ENCODE results near the gene SLC27A5. TPM values are rescaled to one million over a fixed set of nuclear protein-coding genes. Genes with fewer than 3 reads are reported as not detected.

SLC27A5 gene
- total and polyA plus RNA-seq, 9 of the 15 experiments (the other 6 are each of a cell fraction or from before 2014, with no cell fraction given): 42.2 to 318 (median 64.7) TPM

GRCh38 chr19:58500242-58500641, 11.6 kb downstream of the SLC27A5 start:
- Histone ChIP-seq H3K4me2 (ENCODE audit: insufficient read depth, low read length) (peak overlapping the region; percentile 98), H3K27ac (ENCODE audit: extremely low read depth, low read depth, low read length) (no peak overlapping the region; the same call in 1 of the 3 replicates)

GRCh38 chr19:58499021-58499927, 12.5 kb downstream of the SLC27A5 start:
- Histone ChIP-seq H2AFZ (ENCODE audit: low read depth, low read length) (peak overlapping the region; percentile 96), H3K27ac (ENCODE audit: extremely low read depth, low read depth, low read length) (peak overlapping the region; percentile 84), H3K36me3 (ENCODE audit: control insufficient read depth, insufficient read depth, low read length) (peaks cover 4% of the 10 kb centered on the region; the same call in 1 of the 3 replicates), H3K4me1 (replicated peaks in 1 of 2; ENCODE audit: control insufficient read depth in 2 of 2, insufficient read depth in 2 of 2, low read length in 2 of 2) (peaks cover 22 to 32% of the 10 kb centered on the region in 2 experiments; a peak in 4 of 5 replicates), H3K4me3 (peak overlapping the region; percentile 67), H3K4me2 (ENCODE audit: insufficient read depth, low read length) (peak overlapping the region; percentile 98), H3K27me3 (ENCODE audit: control insufficient read depth in 2 of 2, insufficient read depth in 2 of 2, low read length in 2 of 2) (no peaks in the 10 kb centered on the region), H3K9ac (ENCODE audit: insufficient read depth in 1 of 2, low read depth in 2 of 2, low read length in 2 of 2) (peak overlapping the region; percentile 88 to 99), H3K9me3 (replicated peaks; ENCODE audit: control insufficient read depth, insufficient read depth, low read depth, low read length) (no peaks in the 10 kb centered on the region), H4K20me1 (replicated peaks; ENCODE audit: control insufficient read depth, insufficient read depth, low read length) (no peaks in the 10 kb centered on the region), H3K79me2 (ENCODE audit: control insufficient read depth, insufficient read depth, low read length) (peaks cover 45% of the 10 kb centered on the region), H3K9me1 (ENCODE audit: control insufficient read depth, insufficient read depth, low read length) (no peaks in the 10 kb centered on the region)
- under 1% methylated on average over 35 of the region's 60 CpGs for WGBS (ENCODE audit: insufficient coverage, low coverage, missing lambda C conversion rate)
- intact Hi-C loops (cut with micrococcal nuclease): no loop called here
- DNase-seq (ENCODE audit: extremely low read depth in 1 of 4, low spot score in 3 of 4): peak; percentile 99 to 100 (median 99)
- CTCF ChIA-PET (ENCODE audit: low intra/inter-chr PET ratio): no interaction called here
- POLR2A ChIA-PET: interaction anchor here (0.7 to 3.1 kb wide), 6 partner anchors 15 to 169 kb away, joined by 3 to 14 read pairs (median 4); partner anchors contain the start of genes ZBTB45 and ZNF446
- in situ Hi-C loops (cut with MboI): no loop called here
- BruUV-seq (replicated peaks): no TSS peak
- peak; percentile 97 for FAIRE-seq
- ATAC-seq: peak; percentile 98
- peak; percentile 82; the same call in 1 of the 2 replicates for TF ChIP-seq TARDBP (IDR thresholded peaks at IDR 0.05)
- TF ChIP-seq, protein P1, sequence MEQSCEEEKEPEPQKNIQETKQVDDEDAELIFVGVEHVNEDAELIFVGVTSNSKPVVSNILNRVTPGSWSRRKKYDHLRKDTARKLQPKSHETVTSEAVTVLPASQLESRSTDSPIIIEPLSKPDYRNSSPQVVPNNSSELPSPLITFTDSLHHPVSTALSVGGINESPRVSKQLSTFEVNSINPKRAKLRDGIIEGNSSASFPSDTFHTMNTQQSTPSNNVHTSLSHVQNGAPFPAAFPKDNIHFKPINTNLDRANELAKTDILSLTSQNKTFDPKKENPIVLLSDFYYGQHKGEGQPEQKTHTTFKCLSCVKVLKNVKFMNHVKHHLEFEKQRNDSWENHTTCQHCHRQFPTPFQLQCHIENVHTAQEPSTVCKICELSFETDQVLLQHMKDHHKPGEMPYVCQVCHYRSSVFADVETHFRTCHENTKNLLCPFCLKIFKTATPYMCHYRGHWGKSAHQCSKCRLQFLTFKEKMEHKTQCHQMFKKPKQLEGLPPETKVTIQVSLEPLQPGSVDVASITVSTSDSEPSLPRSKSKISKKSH (CRISPR knock-in tag; IDR thresholded peaks at IDR 0.05): no peak
- peak; percentile 67; the same call in 1 of the 2 replicates for TF ChIP-seq E2F3 (CRISPR knock-in tag; IDR thresholded peaks at IDR 0.05)
- no peak for TF ChIP-seq MCM3 (IDR thresholded peaks at IDR 0.05)
- TF ChIP-seq, protein P2, sequence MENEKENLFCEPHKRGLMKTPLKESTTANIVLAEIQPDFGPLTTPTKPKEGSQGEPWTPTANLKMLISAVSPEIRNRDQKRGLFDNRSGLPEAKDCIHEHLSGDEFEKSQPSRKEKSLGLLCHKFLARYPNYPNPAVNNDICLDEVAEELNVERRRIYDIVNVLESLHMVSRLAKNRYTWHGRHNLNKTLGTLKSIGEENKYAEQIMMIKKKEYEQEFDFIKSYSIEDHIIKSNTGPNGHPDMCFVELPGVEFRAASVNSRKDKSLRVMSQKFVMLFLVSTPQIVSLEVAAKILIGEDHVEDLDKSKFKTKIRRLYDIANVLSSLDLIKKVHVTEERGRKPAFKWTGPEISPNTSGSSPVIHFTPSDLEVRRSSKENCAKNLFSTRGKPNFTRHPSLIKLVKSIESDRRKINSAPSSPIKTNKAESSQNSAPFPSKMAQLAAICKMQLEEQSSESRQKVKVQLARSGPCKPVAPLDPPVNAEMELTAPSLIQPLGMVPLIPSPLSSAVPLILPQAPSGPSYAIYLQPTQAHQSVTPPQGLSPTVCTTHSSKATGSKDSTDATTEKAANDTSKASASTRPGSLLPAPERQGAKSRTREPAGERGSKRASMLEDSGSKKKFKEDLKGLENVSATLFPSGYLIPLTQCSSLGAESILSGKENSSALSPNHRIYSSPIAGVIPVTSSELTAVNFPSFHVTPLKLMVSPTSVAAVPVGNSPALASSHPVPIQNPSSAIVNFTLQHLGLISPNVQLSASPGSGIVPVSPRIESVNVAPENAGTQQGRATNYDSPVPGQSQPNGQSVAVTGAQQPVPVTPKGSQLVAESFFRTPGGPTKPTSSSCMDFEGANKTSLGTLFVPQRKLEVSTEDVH (IDR thresholded peaks at IDR 0.05; ENCODE audit: low read depth, partially characterized antibody): peak; percentile 92
- no peak for TF ChIP-seq PTBP1 (IDR thresholded peaks at IDR 0.05; ENCODE audit: low read depth, low read length)
- TF ChIP-seq ZNF830 (CRISPR knock-in tag; IDR thresholded peaks at IDR 0.05): peak; percentile 85; the same call in 1 of the 2 replicates
- no peak for TF ChIP-seq BRCA1 (IDR thresholded peaks at IDR 0.05)
- TF ChIP-seq BRCA1 (CRISPR knock-in tag; IDR thresholded peaks at IDR 0.05): no peak

More at GRCh38 chr19:58500242-58500641, 11.6 kb downstream of the SLC27A5 start:
- BruUV-seq (replicated peaks): no TSS peak
- FAIRE-seq (no peak), ATAC-seq (no peak), DNase-seq (ENCODE audit: extremely low read depth in 1 of 4, low spot score in 3 of 4) (no peak)
- intact Hi-C loops (cut with micrococcal nuclease) (no loop called here), in situ Hi-C loops (cut with MboI) (no loop called here)
- POLR2A ChIA-PET: interaction anchor here (0.6 to 3.1 kb wide), 5 partner anchors 14 to 75 kb away, joined by 3 to 14 read pairs (median 4); partner anchors contain the start of gene ZBTB45
- 75% methylated on average over 14 of the region's 14 CpGs for WGBS (ENCODE audit: insufficient coverage, low coverage, missing lambda C conversion rate)
- Histone ChIP-seq H3K36me3 (ENCODE audit: control insufficient read depth, insufficient read depth, low read length) (peaks cover 4% of the 10 kb centered on the region; the same call in 1 of the 3 replicates), H3K27me3 (ENCODE audit: control insufficient read depth in 2 of 2, insufficient read depth in 2 of 2, low read length in 2 of 2) (no peaks in the 10 kb centered on the region), H2AFZ (ENCODE audit: low read depth, low read length) (no peak overlapping the region), H4K20me1 (replicated peaks; ENCODE audit: control insufficient read depth, insufficient read depth, low read length) (no peaks in the 10 kb centered on the region), H3K4me3 (peak overlapping the region; percentile 67), H3K9me3 (replicated peaks; ENCODE audit: control insufficient read depth, insufficient read depth, low read depth, low read length) (no peaks in the 10 kb centered on the region), H3K9ac (ENCODE audit: insufficient read depth in 1 of 2, low read depth in 2 of 2, low read length in 2 of 2) (peak overlapping the region; percentile 88 to 90), H3K79me2 (ENCODE audit: control insufficient read depth, insufficient read depth, low read length) (peaks cover 45% of the 10 kb centered on the region), H3K4me1 (replicated peaks in 1 of 2; ENCODE audit: control insufficient read depth in 2 of 2, insufficient read depth in 2 of 2, low read length in 2 of 2) (peaks cover 22 to 32% of the 10 kb centered on the region in 2 experiments; a peak in 4 of 5 replicates), H3K9me1 (ENCODE audit: control insufficient read depth, insufficient read depth, low read length) (no peaks in the 10 kb centered on the region)
- CTCF ChIA-PET (ENCODE audit: low intra/inter-chr PET ratio): no interaction called here
- TF ChIP-seq POLR2G (IDR thresholded peaks at IDR 0.05; ENCODE audit: low read depth, low read length) (peak; percentile 53), KDM4B (IDR thresholded peaks at IDR 0.05; ENCODE audit: borderline replicate concordance in 2 of 2, low read depth in 1 of 2) (no peak), RBFOX2 (IDR thresholded peaks at IDR 0.05; ENCODE audit: low read depth, low read length) (peak; percentile 50; the same call in 1 of the 2 replicates)

Data from K562 (cell line).